DOHH2 (cell line): Measurements from ENCODE around the gene SLC24A5.

Experiments used
- EZH2phosphoT487 ChIP-seq: fragments of 200-600 bp; sonication (generic); IDR thresholded peaks from 2 replicates; pipeline ENCODE4 v1.6.1; 2017; ENCODE audit warnings: borderline replicate concordance, mild to moderate bottlenecking, antibody characterized with exemption, low read length, moderate library complexity, mixed read lengths
- TF ChIP-seq, protein P1 (sequence below): fragments of 200-600 bp; sonication (generic); IDR thresholded peaks from one replicate; pipeline ENCODE4 v1.5.1; 2014; ENCODE audit warnings: antibody characterized with exemption, mild to moderate bottlenecking, low read depth, low read length; ENCODE audit not compliant: poor library complexity, severe bottlenecking

DNA sequence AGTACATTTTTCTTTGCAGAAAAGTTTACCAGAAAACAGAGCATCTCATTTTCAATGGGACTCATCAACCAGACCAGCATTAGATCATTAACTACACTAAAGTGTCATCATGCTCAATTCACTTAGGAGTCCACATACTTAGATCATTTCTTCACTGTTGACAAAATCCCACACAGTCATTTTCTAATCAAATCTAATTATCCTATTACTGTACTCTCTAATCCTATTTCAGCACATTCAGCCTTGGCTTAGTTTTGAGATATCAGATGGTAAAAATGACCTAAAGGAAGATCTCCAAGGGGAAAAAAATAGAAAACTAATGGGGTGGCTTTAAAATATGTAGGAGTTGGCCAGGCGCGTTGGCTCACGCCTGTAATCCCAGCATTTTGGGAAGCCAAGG, 65.5 kb downstream of the SLC24A5 start:
- TF ChIP-seq, protein P1, sequence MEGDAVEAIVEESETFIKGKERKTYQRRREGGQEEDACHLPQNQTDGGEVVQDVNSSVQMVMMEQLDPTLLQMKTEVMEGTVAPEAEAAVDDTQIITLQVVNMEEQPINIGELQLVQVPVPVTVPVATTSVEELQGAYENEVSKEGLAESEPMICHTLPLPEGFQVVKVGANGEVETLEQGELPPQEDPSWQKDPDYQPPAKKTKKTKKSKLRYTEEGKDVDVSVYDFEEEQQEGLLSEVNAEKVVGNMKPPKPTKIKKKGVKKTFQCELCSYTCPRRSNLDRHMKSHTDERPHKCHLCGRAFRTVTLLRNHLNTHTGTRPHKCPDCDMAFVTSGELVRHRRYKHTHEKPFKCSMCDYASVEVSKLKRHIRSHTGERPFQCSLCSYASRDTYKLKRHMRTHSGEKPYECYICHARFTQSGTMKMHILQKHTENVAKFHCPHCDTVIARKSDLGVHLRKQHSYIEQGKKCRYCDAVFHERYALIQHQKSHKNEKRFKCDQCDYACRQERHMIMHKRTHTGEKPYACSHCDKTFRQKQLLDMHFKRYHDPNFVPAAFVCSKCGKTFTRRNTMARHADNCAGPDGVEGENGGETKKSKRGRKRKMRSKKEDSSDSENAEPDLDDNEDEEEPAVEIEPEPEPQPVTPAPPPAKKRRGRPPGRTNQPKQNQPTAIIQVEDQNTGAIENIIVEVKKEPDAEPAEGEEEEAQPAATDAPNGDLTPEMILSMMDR = no peak
- no peak for TF ChIP-seq EZH2phosphoT487
